Omental fat pad (tissue), 4 donors: ENCODE measurements around the gene XIRP1. TPM values are rescaled to one million over a fixed set of nuclear protein-coding genes. Genes with fewer than 3 reads are reported as not detected.

ENCODE experiments used
- ATAC-seq: fragments of 150-250 bp; one replicate; pipeline ENCODE4 v1.9.1; 2016; ENCODE audit warnings: mild to moderate bottlenecking, moderate library complexity; ENCODE audit not compliant: low FRiP score
- DNase-seq: peaks from one replicate; pipeline ENCODE4 v3.0.0-alpha.2; 2019; ENCODE audit warnings: low spot score
- CTCF ChIP-seq, 3 donors: fragments of 450-650 bp; IDR thresholded peaks; one replicate each; pipeline ENCODE4 v1.5.1; 2016 to 2017; ENCODE audit warnings: antibody characterized with exemption in 3 of 3, mild to moderate bottlenecking in 3 of 3, moderate library complexity in 2 of 3
- total RNA-seq, 4 donors: library from RNA; depleted of rRNA; stranded (reverse); fragments of >200 nt; gene quantifications; one replicate each; pipeline ENCODE4 v1.1.0, GENCODE V29; 2016

Gene XIRP1
- total RNA-seq, 4 donors from 2014 or later, result 0.65 to 2.0 TPM; not detected in 2

GRCh38 chr3:39154280-39155021 lies 37.9 kb downstream of the XIRP1 start:
- ATAC-seq, result no peak
- no peak for DNase-seq

GRCh38 chr3:39153977-39154279 lies 38.5 kb downstream of the XIRP1 start:
- ATAC-seq (no peak), DNase-seq (no peak)
- TF ChIP-seq CTCF (IDR thresholded peaks at IDR 0.05), result no peak

More at GRCh38 chr3:39154280-39155021, 37.9 kb downstream of the XIRP1 start:
- TF ChIP-seq CTCF (IDR thresholded peaks at IDR 0.05), result no peak

GRCh38 chr3:39150803-39151631 lies 41.4 kb downstream of the XIRP1 start:
- peak; percentile 95 for DNase-seq
- TF ChIP-seq CTCF (IDR thresholded peaks at IDR 0.05), result no peak
- ATAC-seq, result peak; percentile 47

GRCh38 chr3:39150148-39150802 lies 42.1 kb downstream of the XIRP1 start:
- no peak for DNase-seq
- ATAC-seq, result no peak
- no peak for TF ChIP-seq CTCF (IDR thresholded peaks at IDR 0.05)

- no peak for ATAC-seq
- TF ChIP-seq CTCF (IDR thresholded peaks at IDR 0.05), result no peak
- no peak for DNase-seq
These were observed 42.8 kb downstream of the XIRP1 start for GRCh38 chr3:39149498-39150147.

GRCh38 chr3:39149059-39149455 lies 43.3 kb downstream of the XIRP1 start:
- DNase-seq, result no peak
- ATAC-seq, result no peak
- TF ChIP-seq CTCF (IDR thresholded peaks at IDR 0.05), result no peak
